AG10803 (cell line): Measurements from ENCODE around the gene HMGN3.

ENCODE experiments used
- DNase-seq: peaks from one replicate; pipeline ENCODE4 v3.0.0; 2010; ENCODE audit warnings: low read depth
- H3K4me3 ChIP-seq: 2 replicates; pipeline ENCODE4 v1.5.1; 2011; ENCODE audit warnings: mild to moderate bottlenecking, low read length, control low read depth
- TF ChIP-seq, protein P1 (sequence below): conservative IDR thresholded peaks from 2 replicates; pipeline ENCODE4 v1.5.1; 2011; ENCODE audit warnings: mild to moderate bottlenecking, low read length, control low read depth, inconsistent platforms

Gene HMGN3

DNA sequence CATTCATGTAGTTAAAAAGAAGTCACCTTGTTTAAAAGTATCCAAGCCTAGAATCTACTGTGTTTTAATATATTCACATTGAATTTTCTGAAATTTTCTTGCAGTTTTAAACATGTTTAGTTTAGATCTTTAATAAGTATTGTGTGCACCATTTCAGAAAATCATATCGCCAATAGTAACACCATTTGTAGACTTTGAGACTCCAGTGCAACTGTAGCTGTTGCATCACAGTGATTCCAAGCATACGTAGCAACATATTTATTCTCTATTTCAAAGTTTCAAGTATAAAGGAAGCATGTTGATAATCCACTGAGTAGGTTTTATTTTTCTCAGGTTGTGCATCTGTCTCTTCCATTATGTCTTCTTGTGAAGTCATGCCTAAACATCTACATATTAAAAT is 46.4 kb downstream of the HMGN3 start:
- TF ChIP-seq, protein P1, sequence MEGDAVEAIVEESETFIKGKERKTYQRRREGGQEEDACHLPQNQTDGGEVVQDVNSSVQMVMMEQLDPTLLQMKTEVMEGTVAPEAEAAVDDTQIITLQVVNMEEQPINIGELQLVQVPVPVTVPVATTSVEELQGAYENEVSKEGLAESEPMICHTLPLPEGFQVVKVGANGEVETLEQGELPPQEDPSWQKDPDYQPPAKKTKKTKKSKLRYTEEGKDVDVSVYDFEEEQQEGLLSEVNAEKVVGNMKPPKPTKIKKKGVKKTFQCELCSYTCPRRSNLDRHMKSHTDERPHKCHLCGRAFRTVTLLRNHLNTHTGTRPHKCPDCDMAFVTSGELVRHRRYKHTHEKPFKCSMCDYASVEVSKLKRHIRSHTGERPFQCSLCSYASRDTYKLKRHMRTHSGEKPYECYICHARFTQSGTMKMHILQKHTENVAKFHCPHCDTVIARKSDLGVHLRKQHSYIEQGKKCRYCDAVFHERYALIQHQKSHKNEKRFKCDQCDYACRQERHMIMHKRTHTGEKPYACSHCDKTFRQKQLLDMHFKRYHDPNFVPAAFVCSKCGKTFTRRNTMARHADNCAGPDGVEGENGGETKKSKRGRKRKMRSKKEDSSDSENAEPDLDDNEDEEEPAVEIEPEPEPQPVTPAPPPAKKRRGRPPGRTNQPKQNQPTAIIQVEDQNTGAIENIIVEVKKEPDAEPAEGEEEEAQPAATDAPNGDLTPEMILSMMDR, result no peak
- H3K4me3 ChIP-seq, result no peak overlapping the region
- no peak for DNase-seq

DNA sequence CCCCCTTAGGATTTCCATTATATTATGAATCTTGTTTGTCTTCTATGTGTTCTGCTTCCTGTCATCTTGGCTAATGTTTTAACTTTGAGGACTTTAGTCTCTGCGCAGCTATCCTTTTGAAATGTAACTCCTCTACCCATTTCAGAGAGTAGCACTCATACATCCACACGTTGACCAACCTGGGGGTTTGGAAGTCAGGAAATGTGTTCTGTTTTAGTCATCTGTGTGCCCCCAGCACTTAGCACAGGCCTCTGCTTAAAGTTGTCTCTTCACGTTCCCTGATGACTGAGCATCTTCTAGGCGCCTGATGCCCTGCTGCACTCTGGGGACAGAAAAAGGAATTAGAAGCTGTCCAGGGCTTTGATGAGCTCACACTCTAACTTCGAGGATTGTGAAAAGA is 47.9 kb downstream of the HMGN3 start:
- no peak for DNase-seq
- H3K4me3 ChIP-seq, result no peak overlapping the region
- TF ChIP-seq, protein P1, result no peak

DNA sequence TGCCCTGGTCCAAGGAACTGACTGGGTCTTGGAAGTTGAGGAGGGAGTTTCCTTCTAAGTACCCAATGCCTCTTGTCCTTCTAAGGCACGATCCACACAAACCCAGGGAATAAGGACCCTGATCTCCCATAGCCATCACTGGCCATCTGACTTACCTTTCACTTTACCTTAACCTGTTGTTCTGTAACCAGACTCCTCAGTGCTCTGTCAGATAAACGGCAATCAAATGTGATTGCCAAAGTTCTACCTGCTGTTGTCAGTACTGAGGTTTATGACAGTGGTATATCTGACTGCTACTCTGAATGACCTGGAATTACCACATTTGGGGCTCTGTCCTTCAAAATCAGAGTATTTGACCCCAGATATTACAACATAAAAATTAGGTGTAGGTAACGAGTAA is 49.8 kb downstream of the HMGN3 start:
- no peak overlapping the region for H3K4me3 ChIP-seq
- TF ChIP-seq, protein P1, result no peak
- no peak for DNase-seq

DNA sequence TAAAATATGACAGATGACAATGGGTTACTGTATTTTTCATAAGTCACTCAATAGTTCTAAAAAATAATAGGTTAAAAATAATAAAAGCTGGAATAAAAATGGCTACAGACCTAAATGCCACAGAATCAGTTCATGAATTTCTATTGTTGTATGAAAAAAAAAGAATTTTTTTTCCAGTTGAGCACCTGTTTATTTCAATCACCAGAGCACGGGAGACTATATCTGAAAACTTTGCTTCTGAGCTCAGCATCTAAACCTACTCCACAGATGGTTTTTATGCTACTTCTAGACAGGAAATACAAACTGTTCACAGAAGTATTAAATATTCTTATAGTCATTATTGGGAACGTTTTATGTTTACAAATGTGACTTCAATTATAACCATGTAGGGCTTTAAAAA is 50.4 kb downstream of the HMGN3 start:
- no peak overlapping the region for H3K4me3 ChIP-seq
- DNase-seq, result no peak
- TF ChIP-seq, protein P1, result no peak

DNA sequence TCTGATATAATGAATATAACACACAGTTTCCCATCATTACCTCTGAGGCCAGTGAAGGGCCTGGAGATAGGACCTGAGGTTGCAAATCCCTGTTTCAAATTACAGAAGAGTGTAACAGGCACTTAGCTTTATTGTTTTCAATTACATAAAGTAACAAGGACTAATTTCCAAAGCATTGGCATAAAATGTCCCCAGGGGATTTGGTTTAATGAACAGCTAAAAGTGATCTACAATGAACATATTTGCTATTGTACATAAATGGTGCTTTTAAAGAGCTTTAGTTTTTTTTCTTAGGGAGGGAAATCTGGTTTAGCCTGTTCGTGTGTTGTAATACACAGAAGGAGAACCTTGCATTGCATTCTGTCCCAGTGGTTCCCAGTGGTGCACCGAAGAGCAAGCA is 54.4 kb downstream of the HMGN3 start:
- H3K4me3 ChIP-seq, result no peak overlapping the region
- DNase-seq, result no peak
- TF ChIP-seq, protein P1, result no peak

DNA sequence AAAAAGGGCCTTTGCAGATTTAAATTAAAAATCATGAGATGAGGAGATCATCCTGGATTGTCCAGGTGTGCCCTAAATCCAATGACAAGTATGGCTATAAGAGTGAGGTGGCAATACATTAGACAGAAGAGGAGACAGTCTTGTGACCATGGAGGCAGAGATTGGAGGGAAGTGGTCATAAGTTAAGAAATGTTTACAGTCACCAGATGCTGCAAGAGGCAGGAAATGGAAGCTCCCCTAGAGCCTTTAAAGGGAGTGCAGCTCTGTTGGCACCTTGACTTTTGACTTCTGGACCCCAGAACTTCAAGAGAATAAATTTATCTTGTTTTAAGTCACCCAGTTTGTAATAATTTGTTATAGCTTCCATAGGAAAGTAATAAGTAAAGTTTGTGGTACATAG is 61.1 kb downstream of the HMGN3 start:
- no peak for DNase-seq
- TF ChIP-seq, protein P1, result no peak
- H3K4me3 ChIP-seq, result no peak overlapping the region

DNA sequence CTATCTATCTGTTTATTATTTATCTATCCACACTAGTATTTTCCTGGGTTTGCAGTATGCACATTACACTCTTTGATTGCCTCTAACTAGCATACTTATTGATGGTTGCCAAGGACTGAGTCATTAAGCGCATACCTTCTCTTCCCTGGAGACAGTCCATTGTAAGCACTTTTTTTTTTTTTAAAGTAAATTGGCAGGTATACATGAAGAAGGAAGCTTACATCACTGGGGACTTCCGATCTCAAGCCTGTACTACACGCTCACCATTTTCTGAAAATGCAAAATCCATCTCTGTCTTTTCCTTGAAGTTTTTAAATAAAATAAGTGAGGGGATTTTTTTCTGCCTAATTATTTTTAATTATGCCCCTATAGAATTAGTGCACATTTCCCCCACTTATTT is 63.5 kb downstream of the HMGN3 start:
- H3K4me3 ChIP-seq, result no peak overlapping the region
- TF ChIP-seq, protein P1, result no peak
- DNase-seq, result no peak
